GM18502 (cell line): ENCODE data around the gene MDFIC2.
"Not testable (repeated sequence)": the region's sequence is repeated elsewhere in the genome, so short reads cannot be mapped to it uniquely, and the experiment has no call there.

Experiments used
- ATAC-seq: cut with Tn5 transposase; IDR thresholded peaks from one replicate; pipeline ENCODE4 v1.9.1; 2021; ENCODE audit warnings: mild to moderate bottlenecking; ENCODE audit not compliant: unreplicated experiment, poor library complexity

The MDFIC2 gene

DNA sequence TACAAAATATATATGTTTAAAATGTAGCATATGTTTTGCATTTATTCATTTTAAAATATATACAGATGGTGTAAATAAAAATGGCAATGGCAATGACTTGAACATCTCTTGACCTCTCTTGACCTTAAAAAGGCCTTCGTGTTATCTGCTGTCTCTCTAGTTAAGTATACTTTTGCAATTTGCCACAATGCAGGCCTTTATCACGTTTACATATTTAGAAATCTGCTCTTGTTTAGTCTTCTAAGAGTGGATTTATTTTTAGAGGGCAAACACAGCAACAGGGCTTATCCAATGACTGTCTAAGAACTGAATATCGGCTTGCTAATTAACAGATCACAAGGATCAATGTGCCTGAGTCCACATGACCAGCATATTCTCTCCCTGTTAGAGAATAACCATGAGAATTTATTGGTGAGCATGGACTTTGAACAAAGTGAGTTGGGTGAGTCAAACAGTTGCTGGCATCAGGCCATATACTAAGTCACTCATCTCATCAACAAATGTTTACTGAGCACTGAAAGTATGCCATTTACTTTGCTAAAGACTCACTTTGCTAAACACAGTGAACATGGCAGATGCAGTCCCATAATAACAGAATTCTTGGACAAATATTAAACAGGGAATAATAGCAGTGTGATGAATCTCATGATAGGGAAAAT, 48.2 kb downstream of the MDFIC2 start:
- no peak for ATAC-seq

DNA sequence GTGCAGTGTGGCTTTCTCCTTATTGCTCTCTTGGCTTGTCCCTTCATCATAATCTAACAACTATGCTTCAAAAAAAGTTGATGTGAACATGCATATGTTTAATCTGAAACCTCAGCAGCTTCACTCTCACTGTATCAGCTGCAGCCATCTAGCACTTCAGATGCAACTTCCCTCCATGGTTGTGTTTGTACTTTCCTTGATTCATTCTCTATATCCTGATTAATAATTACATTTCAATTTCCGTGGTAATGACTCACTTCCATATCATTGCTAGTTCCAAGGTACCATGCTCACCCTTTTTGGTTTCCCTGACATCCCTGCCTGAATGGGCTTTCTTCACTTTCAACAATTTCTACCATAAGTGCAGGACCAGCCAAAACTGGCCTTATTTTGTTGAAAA, 51.2 kb downstream of the MDFIC2 start:
- no peak for ATAC-seq

DNA sequence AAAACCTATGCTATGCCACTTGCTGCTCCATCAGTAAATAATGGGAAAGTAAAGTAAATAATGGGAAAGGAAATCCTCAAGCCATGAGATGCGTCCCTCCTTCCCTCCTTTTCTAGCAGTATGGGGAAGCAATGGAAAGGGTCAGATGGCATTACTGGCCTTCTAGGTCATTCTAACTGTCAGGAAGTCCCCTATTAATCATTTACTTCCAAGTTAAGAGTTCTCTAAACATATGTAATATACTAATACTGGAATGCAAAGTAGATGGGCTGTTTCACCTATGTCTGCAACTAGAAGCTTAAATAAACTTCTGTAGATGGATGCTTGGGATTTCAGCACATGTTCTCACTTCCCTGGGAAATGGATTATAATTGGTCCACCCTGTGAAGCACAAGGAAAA, 55.9 kb downstream of the MDFIC2 start:
- ATAC-seq: no peak

DNA sequence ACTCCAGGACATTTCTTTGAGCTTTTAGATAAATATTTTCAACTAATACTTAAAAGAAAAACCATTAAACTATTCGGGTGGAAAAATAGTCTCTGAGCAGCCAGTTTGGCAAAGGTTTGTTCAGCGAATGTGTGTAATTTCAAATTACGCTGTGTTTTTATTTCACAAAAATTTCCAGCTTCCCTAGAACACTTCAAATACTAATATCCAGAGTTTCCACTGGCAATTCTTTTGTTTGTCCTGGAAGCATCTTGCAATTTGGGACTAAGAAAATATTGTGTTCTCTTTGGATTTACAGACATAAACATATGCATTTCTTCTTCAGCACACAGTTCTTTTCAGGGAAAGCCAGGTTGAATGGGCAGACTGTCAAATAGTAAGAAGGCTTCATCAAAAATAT, 61.9 kb downstream of the MDFIC2 start:
- ATAC-seq: no peak

DNA sequence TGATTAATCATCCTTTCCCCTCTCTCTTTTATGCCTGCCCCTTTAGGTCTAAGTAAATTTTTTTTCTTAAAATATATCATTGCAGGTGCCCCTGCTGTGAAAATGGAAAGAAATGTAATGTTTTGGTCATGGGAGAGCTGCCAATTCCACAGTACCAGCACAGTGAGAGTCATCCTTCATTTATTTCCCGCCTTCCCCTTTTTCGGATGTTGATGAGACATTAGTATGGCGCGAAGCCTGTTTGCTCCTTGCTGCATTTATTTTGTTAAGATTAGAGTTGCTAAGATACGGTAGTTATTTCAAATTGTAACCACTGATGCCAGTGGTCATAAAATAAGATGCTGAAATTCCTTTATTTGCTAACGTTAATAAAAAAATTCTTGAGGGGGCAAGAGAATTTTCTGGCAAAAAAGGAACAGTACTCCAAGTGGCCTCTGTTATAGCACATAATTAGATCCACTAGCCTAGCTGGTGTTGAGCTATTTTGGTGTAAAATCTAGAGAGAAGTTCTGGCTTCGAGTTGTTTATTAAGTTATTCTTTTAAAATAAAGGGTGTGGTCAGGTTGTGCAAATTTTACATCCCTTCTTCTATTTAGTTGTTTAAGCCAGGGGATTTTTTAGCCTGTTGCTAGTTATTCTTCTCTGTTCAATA, 62.8 kb downstream of the MDFIC2 start:
- ATAC-seq: no peak

DNA sequence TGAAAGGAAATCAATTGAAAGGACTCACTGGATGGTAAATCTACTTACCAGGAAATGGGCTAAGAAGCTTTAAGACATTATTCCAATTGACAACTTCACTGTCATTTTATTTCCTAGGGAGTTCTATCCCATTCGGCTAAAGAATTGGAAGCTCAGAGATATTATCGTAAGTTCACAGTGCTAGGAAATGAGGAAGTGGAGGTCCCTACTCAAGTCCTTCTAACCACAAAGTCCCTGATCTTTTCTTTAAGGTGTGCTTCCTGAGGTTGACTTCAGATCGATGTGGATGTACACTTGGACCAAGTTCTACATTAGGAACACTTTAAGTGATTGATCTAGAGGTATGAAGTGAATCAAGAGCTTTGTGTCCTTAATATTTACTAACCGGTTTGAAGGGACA, 63.6 kb downstream of the MDFIC2 start:
- ATAC-seq: no peak

DNA sequence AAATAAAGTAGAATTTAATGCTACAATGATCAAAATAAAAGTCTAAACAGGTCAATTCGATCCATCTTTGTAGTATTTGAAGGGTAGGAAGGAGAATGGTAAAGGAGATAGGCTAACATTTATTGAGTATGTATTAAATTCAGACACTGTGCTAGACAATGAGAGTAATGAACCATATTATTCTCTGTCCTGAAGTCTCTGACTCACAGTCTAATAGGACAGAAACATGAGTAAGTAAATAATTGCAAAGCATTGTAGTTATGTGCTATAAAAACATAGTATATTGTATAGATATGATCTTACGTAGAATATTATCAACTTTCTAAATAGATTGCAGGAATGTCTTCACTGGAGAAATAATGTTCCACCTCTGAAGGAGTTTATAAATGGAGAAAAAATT, 64.5 kb downstream of the MDFIC2 start:
- no peak for ATAC-seq

DNA sequence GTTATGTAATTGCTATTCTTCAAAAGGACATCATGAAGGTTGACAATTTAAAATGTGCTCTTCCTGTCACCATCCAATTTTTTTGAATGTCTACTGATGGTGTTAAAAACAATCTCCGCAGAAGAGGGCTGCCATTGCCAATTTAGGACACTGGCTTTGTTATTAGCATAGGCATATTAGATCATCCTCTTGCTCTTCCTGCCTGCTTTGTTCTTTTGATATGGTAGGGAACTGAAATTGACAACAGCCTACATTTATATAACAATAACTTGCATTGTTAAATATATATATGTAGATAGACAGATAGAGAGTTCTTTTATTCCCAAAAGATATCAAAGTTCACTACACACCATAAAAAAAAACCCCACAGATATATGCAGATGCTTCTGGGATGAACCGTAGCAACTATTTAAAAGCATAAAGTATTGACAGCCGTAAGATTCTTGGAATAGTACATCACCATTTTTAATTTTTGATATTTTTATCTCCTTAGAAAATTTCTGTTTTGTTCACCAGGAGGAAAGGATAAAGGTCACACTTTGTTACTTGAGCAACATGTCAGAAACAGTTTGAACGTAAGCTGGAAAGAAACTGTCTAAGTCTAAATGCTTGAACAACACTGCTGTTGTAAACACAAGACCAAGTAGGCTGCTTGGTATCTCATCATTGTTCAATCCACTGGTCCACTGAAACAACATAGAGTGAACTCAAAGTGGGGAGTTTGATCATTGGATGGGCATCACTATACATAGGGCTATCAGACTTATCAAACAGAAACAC, 66.5 kb downstream of the MDFIC2 start:
- ATAC-seq: no peak

DNA sequence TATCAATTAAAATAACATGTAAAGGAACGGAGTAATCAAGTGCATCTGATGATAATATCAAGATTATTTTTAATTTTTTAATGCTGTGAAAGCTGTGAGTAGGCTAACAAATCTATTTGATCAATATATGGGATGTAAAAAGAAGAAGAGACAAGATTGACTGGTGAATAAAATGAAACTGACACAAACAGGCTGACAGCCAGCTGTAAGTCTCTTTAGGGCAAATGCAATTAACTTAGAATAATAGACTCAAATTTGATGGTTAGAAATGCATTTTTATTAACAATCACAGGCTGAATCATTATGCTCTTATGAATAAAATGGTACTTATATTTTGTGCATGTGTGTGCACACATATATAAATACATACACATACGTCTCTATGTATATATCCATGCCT, 68.0 kb downstream of the MDFIC2 start:
- no peak for ATAC-seq

DNA sequence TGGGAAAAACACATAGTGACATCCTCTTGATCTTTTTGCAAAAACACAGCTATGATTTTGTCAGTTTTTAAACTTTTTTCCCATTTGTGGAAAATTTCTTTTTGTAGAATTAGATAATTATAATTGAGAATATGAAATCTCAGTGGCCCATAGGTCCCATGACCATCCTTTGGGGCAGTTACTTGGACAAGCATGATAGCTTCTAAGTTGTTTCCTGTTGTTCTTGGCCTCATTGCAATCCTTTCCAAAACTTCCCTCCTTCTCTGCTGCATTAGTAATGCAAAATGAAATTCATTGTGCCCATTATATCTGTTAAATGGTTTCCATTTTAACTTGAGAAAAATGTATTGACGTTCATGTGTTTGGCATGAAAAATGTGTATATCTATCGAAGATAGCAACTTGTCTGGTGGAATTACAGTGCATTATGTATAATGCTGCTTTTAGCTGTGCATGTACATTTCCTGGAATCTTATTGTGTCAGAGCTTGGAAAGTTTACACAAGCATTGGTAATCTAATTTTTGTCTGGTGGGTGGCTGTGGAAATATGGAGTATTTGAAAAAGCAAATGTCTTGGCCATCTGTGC, 70.0 kb downstream of the MDFIC2 start:
- ATAC-seq: no peak

DNA sequence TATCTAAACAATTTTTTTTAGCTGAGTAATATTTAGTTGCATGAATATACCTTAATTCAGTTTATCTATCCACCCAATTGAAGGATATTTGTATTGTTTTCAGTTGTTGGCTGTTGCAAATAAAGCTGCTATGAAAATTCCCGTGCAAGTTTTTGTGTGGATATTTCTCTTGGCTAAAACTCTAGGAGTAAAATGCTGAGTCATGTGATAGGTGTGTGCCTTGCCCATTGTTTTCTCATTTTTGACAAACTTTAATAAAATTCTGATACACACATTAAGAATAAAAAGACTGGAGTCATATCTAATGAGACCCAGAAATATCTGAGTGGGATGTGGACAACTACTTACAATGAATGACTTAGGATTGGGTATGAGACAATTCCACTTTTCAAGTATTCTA, 78.6 kb downstream of the MDFIC2 start:
- ATAC-seq: no peak

DNA sequence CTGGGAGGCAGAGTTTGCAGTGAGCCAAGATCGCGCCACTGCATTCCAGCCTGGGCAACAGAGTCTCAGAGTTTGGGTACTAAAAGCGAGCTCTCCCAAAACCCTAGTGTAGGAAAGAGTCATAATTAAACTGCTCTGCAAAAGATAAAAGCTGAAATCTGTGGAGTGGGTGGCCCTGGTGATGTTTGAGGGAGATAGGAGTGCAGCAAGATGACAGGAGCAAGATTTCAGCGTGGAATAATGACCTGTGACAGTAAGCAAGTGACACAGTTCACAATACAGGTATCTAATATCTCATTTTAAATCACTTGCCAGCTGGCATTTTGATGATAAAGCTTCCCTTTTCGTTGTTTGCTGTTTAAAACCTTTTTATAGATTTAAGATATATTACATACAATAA, 79.3 kb downstream of the MDFIC2 start:
- no peak for ATAC-seq

DNA sequence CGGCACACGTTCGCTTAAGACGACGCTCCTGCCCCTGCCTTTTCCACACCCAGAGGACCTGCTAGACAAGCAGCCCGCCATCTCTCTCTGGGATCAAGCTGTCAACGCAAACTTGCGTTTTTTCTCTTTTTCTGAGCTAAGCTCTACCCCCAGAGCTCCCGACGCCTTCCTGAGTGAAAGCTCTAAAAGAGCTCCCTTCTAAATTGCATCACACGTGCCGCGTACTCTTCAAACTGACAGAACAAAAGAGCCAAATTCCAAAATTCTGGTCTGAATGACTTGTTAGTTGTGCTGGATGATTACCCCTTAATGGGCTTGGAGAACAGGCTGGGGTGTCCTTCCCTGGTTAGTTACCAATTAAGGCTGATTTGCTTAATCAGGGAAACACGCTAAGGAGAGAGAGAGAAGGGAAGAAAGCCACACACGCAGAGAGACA, 81.2 kb downstream of the MDFIC2 start:
- no peak for ATAC-seq

DNA sequence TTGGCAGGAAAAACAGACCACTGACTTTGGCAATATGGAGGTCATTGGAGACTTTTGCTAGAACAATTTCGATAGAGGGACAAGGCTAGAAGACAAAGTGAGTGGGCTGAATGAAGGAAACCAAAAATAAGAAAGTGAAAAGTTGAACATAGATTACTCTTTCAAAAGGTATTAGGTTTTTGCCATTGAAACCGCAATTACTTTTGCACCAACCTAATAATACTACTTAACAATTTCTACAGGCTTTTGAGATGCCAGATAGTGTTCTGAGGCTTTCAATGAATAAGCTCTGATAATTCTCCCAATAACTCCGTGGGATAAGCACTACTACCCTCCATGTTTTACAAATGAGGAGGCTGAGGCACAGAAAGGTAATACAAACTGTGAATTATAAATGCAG, 85.0 kb downstream of the MDFIC2 start:
- no peak for ATAC-seq

DNA sequence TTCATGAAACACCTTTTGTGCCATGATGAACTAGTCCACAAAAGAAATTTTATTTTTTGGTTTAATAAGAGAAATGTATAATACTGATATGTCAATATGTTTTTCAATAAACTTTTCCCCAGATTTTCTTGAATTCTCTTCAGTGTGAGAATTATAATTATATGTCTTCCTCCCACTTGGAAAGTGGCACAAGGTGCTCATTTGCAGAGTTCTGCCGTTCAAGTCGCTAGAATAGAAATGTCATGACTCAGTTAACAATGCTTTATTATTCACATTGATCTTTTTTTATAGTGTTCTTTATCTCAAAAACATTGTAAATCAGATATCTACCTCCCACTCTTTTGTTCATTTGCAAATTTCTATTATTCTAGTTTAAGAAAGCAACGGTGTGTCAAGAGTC, 87.3 kb downstream of the MDFIC2 start:
- no peak for ATAC-seq

DNA sequence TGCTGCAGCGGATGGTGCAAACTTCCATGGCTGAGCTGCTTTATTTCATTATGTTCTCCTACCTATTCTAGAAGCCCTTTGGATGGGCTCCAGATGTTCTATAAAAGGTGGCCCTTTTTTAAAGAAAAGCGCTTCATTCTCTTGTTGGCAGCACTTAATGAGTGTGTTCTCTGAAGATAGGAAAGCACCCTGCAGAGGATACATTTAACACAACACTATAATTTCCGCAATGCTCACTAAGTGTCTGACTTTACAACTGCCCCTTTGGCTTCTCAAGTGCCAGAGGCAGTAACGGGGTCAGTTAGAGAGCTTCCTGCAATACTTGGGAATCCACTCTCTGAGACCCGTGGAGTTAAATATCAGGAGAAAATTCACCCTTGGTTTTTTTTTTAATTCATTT, 88.1 kb downstream of the MDFIC2 start:
- ATAC-seq: no peak

DNA sequence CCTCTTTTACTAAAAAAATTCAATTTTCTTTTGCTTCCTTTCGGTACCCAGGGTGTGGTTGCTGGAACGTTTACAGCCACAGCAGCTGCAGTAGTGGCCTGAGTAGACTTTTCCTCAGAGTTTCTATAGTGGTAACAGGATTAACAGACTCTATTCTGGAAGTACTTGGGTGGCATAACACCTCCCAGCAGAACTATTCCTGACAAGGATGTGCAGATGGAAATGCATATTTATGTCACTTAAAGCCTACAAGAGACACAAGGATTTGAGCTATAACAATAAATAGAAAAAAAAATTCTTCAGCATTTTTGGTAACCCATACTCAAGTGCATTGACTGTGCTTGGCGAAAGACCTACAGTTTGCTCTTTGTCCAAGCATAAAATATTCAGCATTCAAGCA, 94.0 kb downstream of the MDFIC2 start:
- no peak for ATAC-seq

DNA sequence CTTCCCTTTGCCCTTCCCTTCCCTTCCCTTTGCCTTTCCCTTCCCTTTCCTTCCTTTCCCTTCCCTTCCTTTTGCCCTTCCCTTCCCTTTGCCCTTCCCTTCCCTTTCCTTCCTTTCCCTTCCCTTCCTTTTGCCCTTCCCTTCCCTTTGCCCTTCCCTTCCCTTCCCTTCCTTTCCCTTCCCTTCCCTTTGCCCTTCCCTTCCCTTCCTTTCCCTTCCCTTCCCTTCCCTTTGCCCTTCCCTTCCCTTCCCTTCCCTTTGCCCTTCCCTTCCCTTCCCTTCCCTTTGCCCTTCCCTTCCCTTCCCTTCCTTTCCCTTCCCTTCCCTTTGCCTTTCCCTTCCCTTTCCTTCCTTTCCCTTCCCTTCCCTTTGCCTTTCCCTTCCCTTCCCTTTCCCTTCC, 101.2 kb downstream of the MDFIC2 start:
- not testable (repeated sequence) for ATAC-seq

DNA sequence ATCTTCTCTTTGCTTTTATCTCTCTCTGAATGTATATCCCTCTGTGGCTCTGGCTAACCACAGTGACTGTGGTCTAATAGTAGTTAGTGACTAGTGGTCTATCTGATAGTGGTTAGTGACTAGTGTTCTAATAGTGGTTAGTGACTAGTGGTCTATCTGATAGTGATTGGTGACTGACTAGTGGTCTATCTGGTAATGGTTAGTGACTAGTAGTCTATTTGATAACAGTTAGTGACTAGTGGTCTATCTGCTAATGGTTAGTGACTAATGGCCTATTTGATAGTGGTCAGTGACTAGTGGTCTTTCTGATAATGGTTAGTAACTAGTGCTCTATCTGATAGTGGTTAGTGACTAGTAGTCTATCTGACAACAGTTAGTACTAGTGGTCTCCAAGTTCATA, 110.5 kb downstream of the MDFIC2 start:
- ATAC-seq: no peak

DNA sequence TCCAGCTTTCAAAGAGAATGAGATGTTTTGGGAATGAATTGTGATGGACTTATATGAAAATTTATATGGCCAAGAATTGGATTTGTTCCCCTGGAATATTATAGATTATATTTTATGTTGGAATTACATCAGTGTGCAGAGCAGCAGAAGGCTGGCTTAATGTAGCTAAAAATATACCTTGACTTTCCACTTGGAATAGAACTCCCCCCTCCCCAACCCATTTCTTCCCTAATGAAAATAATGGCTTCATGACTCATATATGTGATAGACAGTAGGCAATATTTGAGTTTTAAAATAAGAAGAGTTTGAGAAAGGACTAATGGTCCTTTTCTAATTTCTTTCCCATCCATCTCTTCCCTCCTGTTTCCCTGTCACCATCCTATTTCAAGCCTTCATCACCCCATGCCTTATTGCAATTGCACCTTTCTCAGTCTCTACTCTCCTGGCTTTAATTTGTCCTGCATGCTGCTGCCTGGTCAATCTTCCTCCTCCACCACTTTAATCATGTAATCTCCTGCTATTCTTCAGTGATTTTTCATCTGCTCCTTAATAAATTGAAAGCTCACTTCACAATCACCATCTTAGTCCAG, 122.5 kb downstream of the MDFIC2 start:
- ATAC-seq: no peak

DNA sequence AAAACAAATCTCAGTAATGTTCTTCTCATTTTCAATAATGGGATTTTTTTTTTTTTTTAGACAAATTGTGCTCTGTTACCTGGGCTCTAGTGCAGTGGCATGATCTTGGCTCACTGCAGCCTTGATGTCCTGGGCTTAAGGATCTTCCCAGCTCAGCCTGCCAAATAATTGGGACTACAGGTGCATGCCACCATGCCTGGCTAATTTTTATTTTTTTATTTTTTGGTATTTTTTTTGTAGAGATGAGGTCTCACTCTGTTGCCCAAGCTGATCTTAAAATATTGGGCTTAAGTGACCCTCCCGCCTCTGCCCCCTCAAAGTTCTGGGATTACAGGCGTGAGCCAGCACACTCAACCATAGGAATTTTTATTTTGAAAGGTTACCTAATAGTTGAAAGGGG, 126.2 kb downstream of the MDFIC2 start:
- ATAC-seq: no peak
